Vagina (tissue), 2 donors: ENCODE measurements around the gene PLCB1. TPM values are rescaled to one million over a fixed set of nuclear protein-coding genes. Genes with fewer than 3 reads are reported as not detected.

ENCODE experiments used
- DNase-seq, 2 donors: peaks; one replicate each; pipeline ENCODE4 v3.0.0-alpha.2; 2017; ENCODE audit errors: extremely low spot score in 2 of 2
- H3K27ac ChIP-seq: fragments of 200-600 bp; sonication (generic); one replicate; pipeline ENCODE4 v1.5.1; 2019
- H3K27me3 ChIP-seq: fragments of 200-600 bp; sonication (generic); one replicate; pipeline ENCODE4 v1.5.1; 2019
- H3K36me3 ChIP-seq, 2 donors: fragments of 200-600 bp; sonication (generic); one replicate each; pipeline ENCODE4 v1.5.1; 2017 to 2019
- H3K4me1 ChIP-seq: fragments of 200-600 bp; sonication (generic); one replicate; pipeline ENCODE4 v1.5.1; 2019
- H3K4me3 ChIP-seq, 2 donors: fragments of 200-600 bp; sonication (generic); 1 replicate in 1 of 2; 2 replicates in 1 of 2; pipeline ENCODE4 v1.5.1; 2016 to 2019
- H3K9me3 ChIP-seq: fragments of 200-600 bp; sonication (generic); one replicate; pipeline ENCODE4 v1.5.1; 2019
- CTCF ChIP-seq, 3 experiments: fragments of 450-650 bp in 2 of 3; fragments of 200-600 bp in 1 of 3; sonication (generic) in 1 of 3; IDR thresholded peaks; one replicate each; pipeline ENCODE4 v1.5.1; 2017 to 2019; ENCODE audit warnings: antibody characterized with exemption in 3 of 3, mild to moderate bottlenecking in 2 of 3, moderate library complexity in 2 of 3
- POLR2A ChIP-seq, 2 donors: fragments of 450-650 bp; IDR thresholded peaks; one replicate each; pipeline ENCODE4 v1.6.1; 2017; ENCODE audit warnings: antibody characterized with exemption in 2 of 2, mild to moderate bottlenecking in 2 of 2, moderate library complexity in 2 of 2
- POLR2AphosphoS5 ChIP-seq, 2 donors: sonication (generic); formaldehyde crosslinking; IDR thresholded peaks; one replicate each; pipeline ENCODE4 v1.9.0; 2017; ENCODE audit warnings: antibody characterized with exemption in 2 of 2, mild to moderate bottlenecking in 2 of 2, low read depth in 1 of 2; ENCODE audit not compliant: insufficient read depth in 1 of 2
- intact Hi-C: fragments of 100-400 bp; cut with DNase I; formaldehyde crosslinking; loops from one replicate; pipeline ENCODE4 v1.15.1; 2023
- total RNA-seq: library from RNA; depleted of rRNA; stranded (reverse); fragments of >200 nt; gene quantifications from one replicate; pipeline ENCODE4 v1.2.3, GENCODE V29; 2016

Gene PLCB1
- total RNA-seq, 1 donor from 2014 or later: 32.4 TPM

GRCh38 chr20:8901237-8902025, 769.4 kb downstream of the PLCB1 start:
- Histone ChIP-seq H3K9me3 (no peaks in the 10 kb centered on the region), H3K27me3 (no peaks in the 10 kb centered on the region), H3K4me3 (no peak overlapping the region), H3K4me1 (no peaks in the 10 kb centered on the region), H3K36me3 (no peaks in the 10 kb centered on the region), H3K27ac (peak overlapping the region; percentile 43)
- no peak for DNase-seq
- TF ChIP-seq POLR2A (IDR thresholded peaks at IDR 0.05): no peak
- no peak for TF ChIP-seq CTCF (IDR thresholded peaks at IDR 0.05)
- peak in 1 of 2 donors; percentile 17 for TF ChIP-seq POLR2AphosphoS5 (IDR thresholded peaks at IDR 0.05; ENCODE audit: insufficient read depth in 1 of 2, low read depth in 1 of 2)
- intact Hi-C loops: no loop called here

- TF ChIP-seq POLR2A (IDR thresholded peaks at IDR 0.05) (no peak), POLR2AphosphoS5 (IDR thresholded peaks at IDR 0.05; ENCODE audit: insufficient read depth in 1 of 2, low read depth in 1 of 2) (no peak), CTCF (IDR thresholded peaks at IDR 0.05) (no peak)
- Histone ChIP-seq H3K27ac (no peak overlapping the region), H3K36me3 (no peaks in the 10 kb centered on the region), H3K27me3 (no peaks in the 10 kb centered on the region), H3K4me3 (no peak overlapping the region), H3K9me3 (no peaks in the 10 kb centered on the region), H3K4me1 (no peaks in the 10 kb centered on the region)
- DNase-seq: no peak
- intact Hi-C loops: no loop called here
These were observed 771.9 kb downstream of the PLCB1 start for GRCh38 chr20:8903655-8904605.

- Histone ChIP-seq H3K4me3 (no peak overlapping the region), H3K9me3 (no peaks in the 10 kb centered on the region), H3K27ac (no peak overlapping the region), H3K4me1 (no peaks in the 10 kb centered on the region), H3K27me3 (no peaks in the 10 kb centered on the region), H3K36me3 (no peaks in the 10 kb centered on the region)
- DNase-seq: no peak
- intact Hi-C loops: no loop called here
- TF ChIP-seq CTCF (IDR thresholded peaks at IDR 0.05) (no peak), POLR2A (IDR thresholded peaks at IDR 0.05) (no peak), POLR2AphosphoS5 (IDR thresholded peaks at IDR 0.05; ENCODE audit: insufficient read depth in 1 of 2, low read depth in 1 of 2) (no peak)
These were observed 777.5 kb downstream of the PLCB1 start for GRCh38 chr20:8909596-8909995.

- H3K36me3 ChIP-seq: no peaks in the 10 kb centered on the region
- H3K27ac ChIP-seq: no peak overlapping the region
- TF ChIP-seq POLR2AphosphoS5 (IDR thresholded peaks at IDR 0.05; ENCODE audit: insufficient read depth in 1 of 2, low read depth in 1 of 2) (no peak), CTCF (IDR thresholded peaks at IDR 0.05) (no peak), POLR2A (IDR thresholded peaks at IDR 0.05) (no peak)
- H3K4me1 ChIP-seq: no peaks in the 10 kb centered on the region
- intact Hi-C loops: no loop called here
- H3K4me3 ChIP-seq: no peak overlapping the region
- no peaks in the 10 kb centered on the region for H3K9me3 ChIP-seq
- no peak for DNase-seq
- no peaks in the 10 kb centered on the region for H3K27me3 ChIP-seq
These were observed 780.0 kb downstream of the PLCB1 start for GRCh38 chr20:8912096-8912495.
